WTC11 (cell line): ENCODE data around the gene ST6GALNAC6. TPM values are rescaled to one million over a fixed set of nuclear protein-coding genes. Genes with fewer than 3 reads are reported as not detected.

Experiments
- ATAC-seq: fragments of 200-7000 bp; cut with Tn5 transposase; 2 replicates; pipeline ENCODE4 v1.10.0; 2021; ENCODE audit warnings: mild to moderate bottlenecking, moderate library complexity
- CTCF ChIA-PET: fragments of 300-600 bp; sonication (Branson Sonifier 250); formaldehyde crosslinking; loops from one replicate; lab custom pipeline; 2021; ENCODE audit warnings: antibody characterized with exemption; lab: Charles Lee
- POLR2A ChIA-PET: fragments of 350-600 bp; sonication (Branson Sonifier 250); formaldehyde crosslinking; loops from one replicate; lab custom pipeline; 2021; ENCODE audit warnings: antibody characterized with exemption; lab: Charles Lee
- DNase-seq: peaks from one replicate; pipeline ENCODE4 v3.0.0; 2021; ENCODE audit warnings: low spot score
- H3K27ac Mint-ChIP-seq: 2 replicates; pipeline ENCODE4 v1.8.0; 2021; ENCODE audit warnings: mixed read lengths
- H3K27me3 Mint-ChIP-seq: 2 replicates; pipeline ENCODE4 v1.8.0; 2021; ENCODE audit warnings: low read depth, mild to moderate bottlenecking, moderate library complexity, mixed read lengths
- H3K36me3 Mint-ChIP-seq: 2 replicates; pipeline ENCODE4 v1.8.0; 2021; ENCODE audit warnings: mixed read lengths
- H3K4me1 Mint-ChIP-seq: 2 replicates; pipeline ENCODE4 v1.8.0; 2022; ENCODE audit warnings: mixed read lengths
- H3K4me3 Mint-ChIP-seq: 2 replicates; pipeline ENCODE4 v1.8.0; 2021; ENCODE audit warnings: mild to moderate bottlenecking, moderate library complexity, mixed read lengths
- H3K9me3 Mint-ChIP-seq: 2 replicates; pipeline ENCODE4 v1.8.0; 2021; ENCODE audit warnings: mixed read lengths
- CREB1 ChIP-seq: sonication (generic); formaldehyde crosslinking; IDR thresholded peaks from 2 replicates; pipeline ENCODE4 v1.8.0; 2023; ENCODE audit warnings: mild to moderate bottlenecking, missing genetic modification reagents
- FOXK1 ChIP-seq: sonication (generic); formaldehyde crosslinking; IDR thresholded peaks from 2 replicates; pipeline ENCODE4 v1.8.0; 2022; ENCODE audit warnings: mild to moderate bottlenecking, moderate library complexity, missing genetic modification reagents
- FOXP1 ChIP-seq: sonication (generic); formaldehyde crosslinking; IDR thresholded peaks from 2 replicates; pipeline ENCODE4 v1.8.0; 2022; ENCODE audit warnings: missing genetic modification reagents, mild to moderate bottlenecking, moderate library complexity, borderline replicate concordance
- FOXP4 ChIP-seq: sonication (generic); formaldehyde crosslinking; IDR thresholded peaks from 2 replicates; pipeline ENCODE4 v1.8.0; 2022; ENCODE audit warnings: mild to moderate bottlenecking, missing genetic modification reagents
- HMGA2 ChIP-seq: fragments of 250-450 bp; sonication (Bioruptor Pico); IDR thresholded peaks from 2 replicates; pipeline ENCODE4 v1.4.0; 2021; ENCODE audit warnings: mild to moderate bottlenecking, moderate library complexity
- IRF1 ChIP-seq: sonication (generic); formaldehyde crosslinking; IDR thresholded peaks from 2 replicates; pipeline ENCODE4 v1.8.0; 2023; ENCODE audit warnings: missing genetic modification reagents
- IRF2 ChIP-seq: sonication (generic); formaldehyde crosslinking; IDR thresholded peaks from 2 replicates; pipeline ENCODE4 v1.8.0; 2022; ENCODE audit warnings: low read depth, missing genetic modification reagents, borderline replicate concordance
- MAX ChIP-seq: sonication (generic); formaldehyde crosslinking; IDR thresholded peaks from 2 replicates; pipeline ENCODE4 v1.8.0; 2022; ENCODE audit warnings: mild to moderate bottlenecking, missing genetic modification reagents
- MLX ChIP-seq: sonication (generic); formaldehyde crosslinking; IDR thresholded peaks from 2 replicates; pipeline ENCODE4 v1.8.1; 2023; ENCODE audit warnings: mild to moderate bottlenecking, missing genetic modification reagents, moderate library complexity
- MYBL2 ChIP-seq: sonication (generic); formaldehyde crosslinking; IDR thresholded peaks from 2 replicates; pipeline ENCODE4 v1.8.1; 2023; ENCODE audit warnings: mild to moderate bottlenecking, moderate library complexity, missing genetic modification reagents
- NR1H2 ChIP-seq: sonication (generic); formaldehyde crosslinking; IDR thresholded peaks from 2 replicates; pipeline ENCODE4 v1.9.0; 2021; ENCODE audit warnings: mild to moderate bottlenecking, moderate library complexity, missing genetic modification reagents
- TEAD1 ChIP-seq: sonication (generic); formaldehyde crosslinking; IDR thresholded peaks from 2 replicates; pipeline ENCODE4 v1.8.0; 2022; ENCODE audit warnings: mild to moderate bottlenecking, missing genetic modification reagents
- USF1 ChIP-seq: sonication (generic); formaldehyde crosslinking; IDR thresholded peaks from 2 replicates; pipeline ENCODE4 v1.8.0; 2022; ENCODE audit warnings: mild to moderate bottlenecking, missing genetic modification reagents
- ZNF121 ChIP-seq: sonication (generic); formaldehyde crosslinking; IDR thresholded peaks from 2 replicates; pipeline ENCODE4 v1.8.0; 2023; ENCODE audit warnings: missing genetic modification reagents
- ZNF263 ChIP-seq: sonication (generic); formaldehyde crosslinking; IDR thresholded peaks from 2 replicates; pipeline ENCODE4 v1.8.1; 2022; ENCODE audit warnings: low read depth, mild to moderate bottlenecking, moderate library complexity, missing genetic modification reagents
- ZNF317 ChIP-seq: sonication (generic); formaldehyde crosslinking; IDR thresholded peaks from 2 replicates; pipeline ENCODE4 v1.8.1; 2023; ENCODE audit warnings: low read depth, mild to moderate bottlenecking, moderate library complexity, missing genetic modification reagents, borderline replicate concordance
- ZNF396 ChIP-seq: fragments of 250-450 bp; sonication (Bioruptor Pico); IDR thresholded peaks from 2 replicates; pipeline ENCODE4 v1.8.0; 2021; ENCODE audit warnings: mild to moderate bottlenecking, moderate library complexity, borderline replicate concordance
- ZNF416 ChIP-seq: fragments of 250-450 bp; sonication (Bioruptor Pico); IDR thresholded peaks from 2 replicates; pipeline ENCODE4 v1.9.0; 2021; ENCODE audit warnings: mild to moderate bottlenecking, inconsistent platforms
- ZNF423 ChIP-seq: fragments of 250-450 bp; sonication (Bioruptor Pico); IDR thresholded peaks from 2 replicates; pipeline ENCODE4 v2.1.2; 2022; ENCODE audit warnings: mild to moderate bottlenecking, moderate library complexity
- ZSCAN18 ChIP-seq: fragments of 250-450 bp; sonication (Bioruptor Pico); IDR thresholded peaks from 2 replicates; pipeline ENCODE4 v2.1.2; 2022; ENCODE audit warnings: mild to moderate bottlenecking, moderate library complexity
- total RNA-seq: library from RNA; stranded (reverse); gene quantifications from 3 replicates; pipeline ENCODE4 v1.2.3, GENCODE V29; 2021

Gene ST6GALNAC6
- total RNA-seq, 1 experiment from 2014 or later = 47.5 TPM

- TF ChIP-seq IRF2 = no peak
- 0 out of 2 replicates have a peak, but pooled peaks have one; percentile 42 for TF ChIP-seq ZNF423 (CRISPR knock-in tag)
- no peak for TF ChIP-seq FOXK1
- TF ChIP-seq MAX (CRISPR knock-in tag) = no peak
- TF ChIP-seq ZNF416 (CRISPR knock-in tag) = no peak
- no peak for TF ChIP-seq FOXP1 (CRISPR knock-in tag)
- TF ChIP-seq ZSCAN18 (CRISPR knock-in tag) = peak; percentile 13; the same call in 1 of the 2 replicates
- no peak for TF ChIP-seq MYBL2 (CRISPR knock-in tag)
- TF ChIP-seq MLX (CRISPR knock-in tag) = no peak
- TF ChIP-seq, all 79 proteins: peak for 4
Measured at GRCh38 chr9:127869310-127870152, 29.9 kb downstream of the ST6GALNAC6 start (continued).

GRCh38 chr9:127868278-127868902, 31.0 kb downstream of the ST6GALNAC6 start:
- CTCF ChIA-PET = interaction anchor here (0.6 to 4.2 kb wide), 29 partner anchors 9 to 279 kb away, joined by 3 to 115 read pairs (median 10); partner anchors contain the start of genes AK1, CDK9, ENG and PIP5KL1
- no peaks in the 10 kb centered on the region for H3K36me3 Mint-ChIP-seq
- no peak for ATAC-seq
- H3K9me3 Mint-ChIP-seq = no peaks in the 10 kb centered on the region
- POLR2A ChIA-PET = interaction anchor here (1.1 kb wide), 1 partner anchor 83 kb away, joined by 3 read pairs; the partner anchor contains the start of gene CDK9
- H3K27me3 Mint-ChIP-seq = no peaks in the 10 kb centered on the region
- no peak overlapping the region for H3K4me3 Mint-ChIP-seq
- H3K27ac Mint-ChIP-seq = peak overlapping the region; percentile 65
- DNase-seq = no peak
- H3K4me1 Mint-ChIP-seq = peaks cover 10% of the 10 kb centered on the region
- TF ChIP-seq USF1 (CRISPR knock-in tag) (no peak), NR1H2 (CRISPR knock-in tag) (no peak), HMGA2 (CRISPR knock-in tag) (no peak), IRF1 (CRISPR knock-in tag) (no peak), IRF2 (no peak), FOXP4 (CRISPR knock-in tag) (no peak), FOXP1 (CRISPR knock-in tag) (no peak), ZNF263 (CRISPR knock-in tag) (no peak), MAX (CRISPR knock-in tag) (no peak), ZNF317 (CRISPR knock-in tag) (no peak), ZNF396 (CRISPR knock-in tag) (no peak), CREB1 (CRISPR knock-in tag) (no peak), ZNF121 (CRISPR knock-in tag) (no peak), TEAD1 (CRISPR knock-in tag) (no peak)
